Tracheal epithelial cell (primary cell): Measurements from ENCODE around the gene MYLK2. TPM values are rescaled to one million over a fixed set of nuclear protein-coding genes. Genes with fewer than 3 reads are reported as not detected.

Source experiments
- total RNA-seq: library from RNA; depleted of rRNA; stranded (reverse); fragments of >200 nt; gene quantifications from 2 replicates; pipeline ENCODE4 v1.2.1, GENCODE V29; 2014

The MYLK2 gene
- total RNA-seq = not detected in 2 replicates

DNA sequence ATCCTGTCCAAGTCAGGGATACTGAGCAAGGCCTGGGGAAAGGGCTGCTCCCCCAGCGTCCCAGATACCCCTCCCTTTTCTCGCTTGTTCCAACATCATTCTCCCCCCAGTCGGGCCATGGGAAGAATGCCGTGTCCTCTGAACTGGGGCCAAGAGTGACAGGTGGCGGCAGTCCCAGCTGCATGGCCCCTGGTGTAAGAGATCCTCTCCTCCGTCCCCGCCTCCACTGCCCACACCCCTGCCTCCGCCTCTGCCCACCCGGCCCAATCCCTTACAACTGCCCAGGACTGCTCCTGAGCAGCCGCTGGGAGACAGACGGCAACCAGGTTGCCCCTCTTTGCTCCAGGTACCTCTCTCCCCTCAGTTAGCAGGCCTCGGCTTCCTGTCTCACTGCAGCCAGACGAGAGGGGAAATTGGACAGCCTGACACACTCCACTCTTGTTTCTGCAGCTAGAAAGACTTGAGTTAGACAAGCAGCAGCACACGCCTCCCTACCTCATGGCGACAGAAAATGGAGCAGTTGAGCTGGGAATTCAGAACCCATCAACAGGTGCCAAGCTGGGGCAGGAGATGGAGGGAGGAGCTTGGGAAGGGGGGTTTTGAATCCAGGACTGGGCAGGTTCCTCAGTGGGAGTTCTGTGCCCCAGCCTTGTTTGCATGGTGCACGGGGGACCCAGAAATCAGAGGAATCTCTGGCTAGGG lies at the start of gene MYLK2:
Gene MYLK2, plus strand, starts transcription at position 274 of the 702 bp plus-strand sequence. Its CDS starts 225 bp downstream, at position 499.

DNA sequence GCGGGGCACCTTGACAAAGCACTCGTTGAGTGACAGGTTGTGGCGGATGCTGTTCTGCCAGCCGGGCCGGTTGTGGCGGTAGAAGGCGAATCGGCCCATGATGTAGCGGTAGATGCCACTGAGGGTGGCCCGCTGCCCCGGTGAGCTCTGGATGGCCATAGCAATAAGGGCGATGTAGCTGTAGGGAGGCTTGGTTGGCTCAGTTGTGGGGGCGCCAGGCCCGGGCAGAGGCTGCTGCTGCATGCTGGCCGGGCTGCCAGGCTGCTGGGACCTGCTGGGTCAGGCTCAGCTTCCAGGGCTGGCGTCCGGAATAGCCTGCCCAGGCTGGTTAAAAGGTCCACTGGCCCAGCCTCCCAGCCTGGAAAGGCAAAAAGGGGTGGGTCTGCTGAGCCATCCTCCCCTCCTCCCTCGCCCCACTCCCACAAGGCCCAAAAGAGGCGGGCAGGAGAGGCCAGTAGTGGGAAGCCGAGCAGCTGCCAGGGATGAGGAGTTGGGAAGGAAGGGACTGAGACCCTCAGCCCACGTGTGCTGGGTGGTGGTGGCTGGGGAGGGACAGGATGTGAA lies 26.2 kb downstream of the MYLK2 start, which contains the start of gene FOXS1:
Gene FOXS1, minus strand, starts transcription at position 305 of the 564 bp plus-strand sequence. Its CDS starts 62 bp downstream, at position 243.

DNA sequence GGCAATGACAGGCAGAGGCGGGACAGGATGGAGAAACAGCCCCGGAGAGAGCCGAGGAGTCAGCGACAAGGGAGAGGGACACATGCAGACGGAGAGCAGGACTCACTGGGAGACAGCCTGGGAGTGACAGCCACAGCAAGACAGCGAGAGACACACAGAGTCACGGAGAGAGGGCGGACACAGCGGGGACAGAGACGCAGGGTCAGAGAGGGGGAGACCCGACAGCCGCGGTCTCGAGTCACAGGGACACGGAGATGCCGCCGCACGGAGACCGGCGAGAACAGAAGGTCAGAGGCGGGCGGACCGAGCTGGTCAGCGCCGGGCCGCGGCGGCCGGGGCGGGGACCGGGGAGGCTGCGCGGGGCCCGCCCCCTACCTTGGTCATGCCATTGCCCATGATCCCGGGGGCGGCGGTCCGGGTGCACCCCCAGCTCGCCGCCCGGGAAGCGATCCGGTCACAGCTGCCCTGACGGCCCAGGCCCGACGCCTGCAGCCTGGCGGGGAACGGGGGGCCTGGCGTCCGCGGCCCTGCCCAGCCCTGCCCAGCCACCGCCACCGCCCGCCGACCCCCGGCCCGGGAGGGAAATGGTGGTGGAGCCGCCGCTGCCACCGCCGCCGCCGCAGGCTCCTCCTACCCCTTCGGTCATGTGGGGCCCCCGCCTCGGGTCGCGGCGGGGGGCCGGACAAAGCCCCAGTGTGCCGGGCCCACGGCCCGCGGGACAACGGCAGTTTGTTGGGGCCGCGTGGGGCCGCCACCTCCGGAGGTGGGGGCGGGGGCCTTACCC lies 51.0 kb downstream of the MYLK2 start, which contains the start of the genes DUSP15 and TTLL9:
Gene DUSP15, minus strand, starts transcription at position 586 of the 784 bp plus-strand sequence. Its CDS starts 190 bp downstream, at position 396.
Gene TTLL9, plus strand, starts transcription at position 693 of the 784 bp plus-strand sequence. CDS start 493 bp downstream, outside the sequence.

Other genes starting within 250 kb of the MYLK2 start
- 209 and 1,113 TPM in 2 replicates for gene ID1, start 214.1 kb upstream of the MYLK2 start, total RNA-seq
- gene COX4I2, start 181.4 kb upstream of the MYLK2 start, total RNA-seq = not detected in 2 replicates
- 116 and 129 TPM in 2 replicates for gene BCL2L1, start 96.5 kb upstream of the MYLK2 start, total RNA-seq
- 3.4 and 7.0 TPM in 2 replicates for gene TPX2, start 80.1 kb upstream of the MYLK2 start, total RNA-seq
- gene FOXS1, start 26.2 kb downstream of the MYLK2 start, total RNA-seq = not detected in 2 replicates
- not detected in 2 replicates for gene DUSP15, start 51.2 kb downstream of the MYLK2 start, total RNA-seq
- gene TTLL9, start 51.3 kb downstream of the MYLK2 start, total RNA-seq = not detected in 2 replicates
- gene PDRG1, start 132.7 kb downstream of the MYLK2 start, total RNA-seq = 4.3 and 4.8 TPM in 2 replicates
- gene XKR7, start 148.8 kb downstream of the MYLK2 start, total RNA-seq = under 0.01 TPM in 1 of 2 replicates, not detected in the other
- gene CCM2L, start 191.1 kb downstream of the MYLK2 start, total RNA-seq = under 0.01 TPM in 1 of 2 replicates, not detected in the other
- not detected in 2 replicates for gene HCK, start 232.9 kb downstream of the MYLK2 start, total RNA-seq